Panc1 (cell line): ENCODE measurements around the gene TRIM37. TPM values are rescaled to one million over a fixed set of nuclear protein-coding genes. Genes with fewer than 3 reads are reported as not detected.

ENCODE experiments used
- ATAC-seq: fragments of 200-7000 bp; cut with Tn5 transposase; 2 replicates; pipeline ENCODE4 v1.9.1; 2020; ENCODE audit warnings: mild to moderate bottlenecking, moderate library complexity
- BruUV-seq: library from RNA; stranded (reverse); fragments of 400-500 nt; replicated peaks from 2 replicates; lab custom pipeline; 2021; lab: Mats Ljungman, UMichigan
- CTCF ChIA-PET: fragments of 300-600 bp; sonication (Branson Sonifier 250); formaldehyde crosslinking; loops from one replicate; lab custom pipeline; 2022; ENCODE audit warnings: antibody characterized with exemption; lab: Charles Lee
- POLR2A ChIA-PET: fragments of 300-600 bp; sonication (Branson Sonifier 250); formaldehyde crosslinking; loops from one replicate; lab custom pipeline; 2022; ENCODE audit warnings: antibody characterized with exemption; lab: Charles Lee
- DNase-seq: peaks from one replicate; pipeline ENCODE4 v3.0.0-alpha.2; 2010; ENCODE audit warnings: low read depth, low spot score
- H3K27ac ChIP-seq: 2 replicates; pipeline ENCODE4 v1.5.1; 2011; ENCODE audit warnings: mild to moderate bottlenecking, low read length, inconsistent platforms
- H3K27me3 ChIP-seq: fragments of 200-500 bp; sonication (Bioruptor generic); 2 replicates; pipeline ENCODE4 v1.6.0; 2014; ENCODE audit warnings: low read length, inconsistent platforms; ENCODE audit not compliant: control insufficient read depth, insufficient read depth
- H3K36me3 ChIP-seq: fragments of 200-500 bp; sonication (Bioruptor generic); 2 replicates; pipeline ENCODE4 v1.5.1; 2014; ENCODE audit warnings: inconsistent platforms, mild to moderate bottlenecking, low read length, moderate library complexity; ENCODE audit not compliant: control insufficient read depth, insufficient read depth
- H3K4me1 ChIP-seq: 2 replicates; pipeline ENCODE4 v1.5.1; 2011; ENCODE audit warnings: inconsistent platforms, mild to moderate bottlenecking, low read length, moderate library complexity; ENCODE audit not compliant: control insufficient read depth, insufficient read depth
- H3K4me3 ChIP-seq, 2 experiments: 2 replicates each; pipeline ENCODE4 v1.5.1; 2011 to 2012; ENCODE audit warnings: low read depth in 2 of 2, low read length in 2 of 2, mild to moderate bottlenecking in 2 of 2, inconsistent platforms in 1 of 2, moderate library complexity in 1 of 2
- H3K9me3 ChIP-seq: fragments of 200-500 bp; sonication (Bioruptor generic); 2 replicates; pipeline ENCODE4 v1.5.1; 2014; ENCODE audit warnings: low read depth, mild to moderate bottlenecking, inconsistent platforms, low read length, moderate library complexity; ENCODE audit not compliant: control insufficient read depth, insufficient read depth
- CTCF ChIP-seq: fragments of 450-650 bp; IDR thresholded peaks from 2 replicates; pipeline ENCODE4 v1.5.1; 2017; ENCODE audit warnings: mild to moderate bottlenecking
- POLR2AphosphoS5 ChIP-seq: IDR thresholded peaks from 2 replicates; pipeline ENCODE4 v1.6.1; 2012; ENCODE audit warnings: mild to moderate bottlenecking, low read depth, low read length, moderate library complexity
- SIN3A ChIP-seq: IDR thresholded peaks from 2 replicates; pipeline ENCODE4 v1.6.1; 2012; ENCODE audit warnings: low read depth, mild to moderate bottlenecking, low read length, moderate library complexity, borderline replicate concordance; ENCODE audit not compliant: insufficient read depth
- TCF7L2 ChIP-seq: IDR thresholded peaks from 2 replicates; pipeline ENCODE4 v1.6.1; 2011; ENCODE audit warnings: mild to moderate bottlenecking, low read depth, low read length, inconsistent platforms
- in situ Hi-C: cut with HindIII; loops from 2 replicates; pipeline ENCODE4 v1.10.0; 2016; ENCODE audit warnings: low sequenced_read_pairs, low pct_unique_long_range_greater_than_20kb
- intact Hi-C: fragments of 100-400 bp; cut with micrococcal nuclease; formaldehyde crosslinking; loops from one replicate; pipeline ENCODE4 v1.10.0; 2022; ENCODE audit not compliant: unreplicated experiment
- total RNA-seq: library from RNA; stranded (reverse); gene quantifications from one replicate; pipeline ENCODE4 v1.2.1, GENCODE V29; 2021; ENCODE audit not compliant: unreplicated experiment
- TF ChIP-seq, protein P1 (sequence below), 2 experiments: IDR thresholded peaks; 2 replicates each; pipeline ENCODE4 v1.6.1; 2011 to 2012; ENCODE audit warnings: low read depth in 2 of 2, control low read depth in 1 of 2, low read length in 1 of 2, mild to moderate bottlenecking in 1 of 2, moderate library complexity in 1 of 2; ENCODE audit not compliant: insufficient read depth in 1 of 2

TRIM37 gene
- total RNA-seq, 1 experiment from 2014 or later = 43.3 TPM

- Histone ChIP-seq H3K4me1 (no peaks in the 10 kb centered on the region), H3K27ac (no peak overlapping the region), H3K27me3 (no peaks in the 10 kb centered on the region), H3K36me3 (peaks cover 7% of the 10 kb centered on the region; the same call in 1 of the 2 replicates), H3K4me3 (no peak overlapping the region), H3K9me3 (no peaks in the 10 kb centered on the region)
- intact Hi-C loops (no loop called here), in situ Hi-C loops (no loop called here)
- DNase-seq = no peak
- ATAC-seq = no peak
- ChIA-PET POLR2A (no interaction called here), CTCF (no interaction called here)
- no TSS peak for BruUV-seq
- no peak for TF ChIP-seq TCF7L2
- TF ChIP-seq SIN3A = no peak
- TF ChIP-seq, protein P1, sequence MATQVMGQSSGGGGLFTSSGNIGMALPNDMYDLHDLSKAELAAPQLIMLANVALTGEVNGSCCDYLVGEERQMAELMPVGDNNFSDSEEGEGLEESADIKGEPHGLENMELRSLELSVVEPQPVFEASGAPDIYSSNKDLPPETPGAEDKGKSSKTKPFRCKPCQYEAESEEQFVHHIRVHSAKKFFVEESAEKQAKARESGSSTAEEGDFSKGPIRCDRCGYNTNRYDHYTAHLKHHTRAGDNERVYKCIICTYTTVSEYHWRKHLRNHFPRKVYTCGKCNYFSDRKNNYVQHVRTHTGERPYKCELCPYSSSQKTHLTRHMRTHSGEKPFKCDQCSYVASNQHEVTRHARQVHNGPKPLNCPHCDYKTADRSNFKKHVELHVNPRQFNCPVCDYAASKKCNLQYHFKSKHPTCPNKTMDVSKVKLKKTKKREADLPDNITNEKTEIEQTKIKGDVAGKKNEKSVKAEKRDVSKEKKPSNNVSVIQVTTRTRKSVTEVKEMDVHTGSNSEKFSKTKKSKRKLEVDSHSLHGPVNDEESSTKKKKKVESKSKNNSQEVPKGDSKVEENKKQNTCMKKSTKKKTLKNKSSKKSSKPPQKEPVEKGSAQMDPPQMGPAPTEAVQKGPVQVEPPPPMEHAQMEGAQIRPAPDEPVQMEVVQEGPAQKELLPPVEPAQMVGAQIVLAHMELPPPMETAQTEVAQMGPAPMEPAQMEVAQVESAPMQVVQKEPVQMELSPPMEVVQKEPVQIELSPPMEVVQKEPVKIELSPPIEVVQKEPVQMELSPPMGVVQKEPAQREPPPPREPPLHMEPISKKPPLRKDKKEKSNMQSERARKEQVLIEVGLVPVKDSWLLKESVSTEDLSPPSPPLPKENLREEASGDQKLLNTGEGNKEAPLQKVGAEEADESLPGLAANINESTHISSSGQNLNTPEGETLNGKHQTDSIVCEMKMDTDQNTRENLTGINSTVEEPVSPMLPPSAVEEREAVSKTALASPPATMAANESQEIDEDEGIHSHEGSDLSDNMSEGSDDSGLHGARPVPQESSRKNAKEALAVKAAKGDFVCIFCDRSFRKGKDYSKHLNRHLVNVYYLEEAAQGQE (IDR thresholded peaks at IDR 0.05; ENCODE audit: insufficient read depth in 1 of 2, low read depth in 2 of 2, low read length in 1 of 2) = no peak
- TF ChIP-seq CTCF = no peak
- no peak for TF ChIP-seq POLR2AphosphoS5
These were observed 81.8 kb downstream of the TRIM37 start for GRCh38 chr17:59024916-59025315.

DNA sequence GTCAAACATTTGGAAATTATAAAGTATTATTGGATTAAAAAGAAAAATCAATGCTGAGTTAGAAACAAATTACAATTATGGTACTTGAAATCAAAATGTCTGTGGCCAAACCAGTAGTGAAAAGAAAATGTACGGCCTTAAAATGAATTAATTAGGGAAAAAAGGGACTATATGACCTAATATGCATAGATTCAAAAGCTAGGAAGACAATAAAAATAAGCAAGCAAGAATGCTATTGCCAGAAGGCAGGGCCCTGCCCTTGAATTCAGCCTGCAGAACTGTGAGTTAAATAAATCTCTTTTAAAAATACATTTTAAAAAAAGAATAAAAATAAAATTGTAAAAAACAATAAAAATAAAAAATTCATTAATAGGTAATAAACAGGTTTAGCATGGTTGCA is 88.7 kb downstream of the TRIM37 start:
- POLR2A ChIA-PET = interaction anchor here (0.6 kb wide), 1 partner anchor 358 kb away, joined by 4 read pairs; no protein-coding TSS in a partner anchor

More for the DNA sequence above, 88.7 kb downstream of the TRIM37 start:
- H3K27ac ChIP-seq = no peak overlapping the region
- H3K27me3 ChIP-seq = no peaks in the 10 kb centered on the region
- ATAC-seq (no peak), DNase-seq (no peak)
- intact Hi-C loops (no loop called here), in situ Hi-C loops (no loop called here)
- peaks cover 3% of the 10 kb centered on the region; the same call in 1 of the 2 replicates for H3K36me3 ChIP-seq
- CTCF ChIA-PET = no interaction called here
- H3K4me1 ChIP-seq = no peaks in the 10 kb centered on the region
- H3K9me3 ChIP-seq = no peaks in the 10 kb centered on the region
- no TSS peak for BruUV-seq
- H3K4me3 ChIP-seq = no peak overlapping the region
- TF ChIP-seq POLR2AphosphoS5 = no peak
- TF ChIP-seq, protein P1 (IDR thresholded peaks at IDR 0.05; ENCODE audit: insufficient read depth in 1 of 2, low read depth in 2 of 2, low read length in 1 of 2) = no peak
